Activated CD4-positive, alpha-beta T cell treated with anti-CD3 and anti-CD28 coated beads, Interleukin-2, amount 10 ng/mL, durations not matched to agents 24 days and 14 days (primary cell): ENCODE results near the gene VSIG8. TPM values are rescaled to one million over a fixed set of nuclear protein-coding genes. Genes with fewer than 3 reads are reported as not detected.
"Not testable (repeated sequence)": the region's sequence is repeated elsewhere in the genome, so short reads cannot be mapped to it uniquely, and the experiment has no call there.

Experiments used
- DNase-seq: peaks from one replicate; pipeline ENCODE4 v3.0.0; 2022
- H3K27ac Mint-ChIP-seq: one replicate; pipeline ENCODE4 v1.8.0; 2022; ENCODE audit warnings: mild to moderate bottlenecking, mixed read lengths
- H3K27me3 Mint-ChIP-seq: one replicate; pipeline ENCODE4 v1.8.0; 2022; ENCODE audit warnings: mixed read lengths
- H3K36me3 Mint-ChIP-seq: one replicate; pipeline ENCODE4 v1.8.0; 2022; ENCODE audit warnings: low read depth, mild to moderate bottlenecking, mixed read lengths
- H3K4me1 Mint-ChIP-seq: one replicate; pipeline ENCODE4 v1.8.0; 2021; ENCODE audit warnings: mixed read lengths
- H3K4me3 Mint-ChIP-seq: one replicate; pipeline ENCODE4 v1.8.0; 2022; ENCODE audit warnings: mild to moderate bottlenecking, moderate library complexity, mixed read lengths
- H3K9me3 Mint-ChIP-seq: one replicate; pipeline ENCODE4 v1.8.0; 2021; ENCODE audit warnings: mixed read lengths
- intact Hi-C: fragments of 100-400 bp; cut with micrococcal nuclease; formaldehyde crosslinking; loops from one replicate; pipeline ENCODE4 v1.15.1; 2023
- total RNA-seq: library from RNA; stranded (reverse); gene quantifications from 2 replicates; pipeline ENCODE4 v1.2.3, GENCODE V29; 2022

Gene VSIG8, protein sequence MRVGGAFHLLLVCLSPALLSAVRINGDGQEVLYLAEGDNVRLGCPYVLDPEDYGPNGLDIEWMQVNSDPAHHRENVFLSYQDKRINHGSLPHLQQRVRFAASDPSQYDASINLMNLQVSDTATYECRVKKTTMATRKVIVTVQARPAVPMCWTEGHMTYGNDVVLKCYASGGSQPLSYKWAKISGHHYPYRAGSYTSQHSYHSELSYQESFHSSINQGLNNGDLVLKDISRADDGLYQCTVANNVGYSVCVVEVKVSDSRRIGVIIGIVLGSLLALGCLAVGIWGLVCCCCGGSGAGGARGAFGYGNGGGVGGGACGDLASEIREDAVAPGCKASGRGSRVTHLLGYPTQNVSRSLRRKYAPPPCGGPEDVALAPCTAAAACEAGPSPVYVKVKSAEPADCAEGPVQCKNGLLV
- total RNA-seq, result not detected in 2 replicates

DNA sequence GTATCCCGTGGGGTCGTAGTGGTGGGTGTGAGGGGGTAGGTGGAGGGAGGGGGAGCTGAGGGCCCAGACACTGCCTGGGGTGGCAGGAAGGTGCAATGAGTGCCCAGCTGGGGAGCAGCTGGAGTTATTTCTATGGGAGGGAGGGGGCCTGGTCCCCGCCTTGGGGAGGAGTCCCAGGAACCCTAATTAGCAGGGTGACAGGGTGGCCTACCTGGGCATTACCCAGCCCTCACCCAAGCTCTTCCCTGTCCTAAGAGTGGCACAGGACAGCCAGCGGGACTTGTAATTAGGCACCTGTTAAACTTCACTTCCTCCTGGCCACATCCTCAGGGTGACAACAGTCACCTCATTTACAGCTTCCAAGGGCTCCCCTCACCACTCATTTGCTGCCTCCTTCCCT is at the start of gene VSIG8:
VSIG8 (minus strand) TSS at position 101 of the 400 bp plus-strand sequence. CDS start 136 bp downstream, outside the sequence.
- Mint-ChIP-seq H3K9me3 (no peaks in the 10 kb centered on the region), H3K27me3 (peaks cover 9% of the 10 kb centered on the region), H3K4me1 (peaks cover 14% of the 10 kb centered on the region), H3K36me3 (no peaks in the 10 kb centered on the region), H3K4me3 (no peak within 1 kb of the TSS), H3K27ac (no peak within 1 kb of the TSS)
- DNase-seq, result no peak
- intact Hi-C loops, result no loop called here

DNA sequence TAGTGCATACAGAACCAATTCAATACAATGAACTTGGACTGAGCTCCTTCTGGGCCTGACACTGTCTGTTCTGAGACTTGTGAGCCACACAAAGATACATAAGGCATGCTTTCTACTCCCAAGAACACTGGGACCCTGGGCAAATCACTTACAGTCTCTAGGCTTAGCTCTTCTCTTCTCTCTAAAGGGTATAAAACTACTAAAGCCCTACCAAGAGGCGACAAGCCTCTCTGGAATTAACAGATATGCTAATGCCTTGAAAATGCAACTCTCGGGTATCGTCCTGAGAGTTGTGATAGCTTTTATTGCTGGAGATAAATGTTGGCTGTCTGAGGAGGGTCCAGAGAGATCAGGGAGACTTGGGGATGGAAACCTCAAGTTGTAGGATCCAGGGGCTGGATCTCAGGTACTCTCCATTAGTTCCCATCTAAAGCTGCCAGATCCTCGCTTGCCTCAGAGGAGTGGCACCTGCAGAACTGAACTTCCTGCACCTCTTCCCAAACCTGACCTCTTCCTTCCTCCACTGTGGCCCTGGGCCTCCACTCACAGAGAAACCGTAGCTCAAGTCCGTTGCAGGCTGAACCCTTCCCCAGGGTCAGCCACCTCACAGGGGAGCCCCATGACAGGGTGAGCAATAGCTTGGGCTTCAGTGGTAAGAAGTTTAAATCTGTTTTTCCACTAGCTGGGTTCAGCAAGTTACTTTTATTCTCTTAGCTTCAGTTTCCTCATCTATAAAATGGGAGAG is 49.0 kb upstream of the VSIG8 start:
- peak overlapping the region; percentile 67 for H3K4me3 Mint-ChIP-seq
- peaks cover 55% of the 10 kb centered on the region for H3K4me1 Mint-ChIP-seq
- no peaks in the 10 kb centered on the region for H3K27me3 Mint-ChIP-seq
- H3K36me3 Mint-ChIP-seq, result peaks cover 20% of the 10 kb centered on the region
- peak; percentile 75 for DNase-seq
- intact Hi-C loops, result no loop called here
- peak overlapping the region; percentile 89 for H3K27ac Mint-ChIP-seq
- H3K9me3 Mint-ChIP-seq, result no peaks in the 10 kb centered on the region

DNA sequence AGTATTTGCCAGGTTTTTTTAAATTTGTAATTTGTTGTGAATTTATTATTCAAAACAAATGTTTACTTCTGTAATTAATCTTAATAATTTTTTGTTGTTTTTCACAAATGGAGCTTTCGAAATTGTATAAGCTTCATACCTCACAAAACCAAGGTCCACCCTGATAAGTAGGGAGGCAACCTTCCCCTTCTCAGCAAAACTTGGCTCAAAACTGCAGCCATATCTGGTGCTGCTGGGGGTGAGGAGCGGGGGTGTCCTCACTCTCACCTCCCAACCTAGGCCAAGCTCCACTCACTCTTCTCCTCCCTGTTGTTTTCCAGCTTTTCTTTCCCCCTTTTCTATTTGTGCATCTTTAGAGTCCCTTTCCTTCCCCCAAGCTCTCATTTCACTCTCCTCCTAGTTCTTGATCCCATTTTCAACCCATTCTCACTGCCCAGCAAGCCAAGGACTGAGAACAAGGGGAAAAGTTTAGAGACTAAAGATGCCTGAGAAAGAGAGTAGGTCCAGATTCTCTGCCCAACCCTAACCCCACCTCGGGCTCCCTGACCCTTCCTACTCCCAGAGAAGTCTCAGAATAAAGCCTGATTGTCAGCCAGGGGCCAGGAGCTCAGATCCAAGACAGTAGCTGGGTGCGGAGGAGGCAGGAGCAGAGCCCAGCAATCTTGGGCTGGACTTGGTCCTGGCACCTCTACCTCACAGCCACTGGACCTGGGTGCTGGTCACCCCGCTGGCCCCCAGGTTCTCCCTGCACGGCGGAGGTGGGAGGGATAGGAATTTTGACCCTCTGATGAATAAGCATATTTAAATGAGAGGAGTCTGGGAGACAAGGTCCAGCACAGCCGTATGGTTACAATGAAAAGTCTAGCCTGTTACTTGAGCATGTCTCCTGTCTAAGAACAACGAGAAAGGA is 45.8 kb upstream of the VSIG8 start:
- intact Hi-C loops, result no loop called here
- peaks cover 39% of the 10 kb centered on the region for H3K4me1 Mint-ChIP-seq
- no peaks in the 10 kb centered on the region for H3K27me3 Mint-ChIP-seq
- no peaks in the 10 kb centered on the region for H3K9me3 Mint-ChIP-seq
- H3K36me3 Mint-ChIP-seq, result peaks cover 3% of the 10 kb centered on the region
- no peak for DNase-seq
- H3K27ac Mint-ChIP-seq, result no peak overlapping the region
- no peak overlapping the region for H3K4me3 Mint-ChIP-seq

DNA sequence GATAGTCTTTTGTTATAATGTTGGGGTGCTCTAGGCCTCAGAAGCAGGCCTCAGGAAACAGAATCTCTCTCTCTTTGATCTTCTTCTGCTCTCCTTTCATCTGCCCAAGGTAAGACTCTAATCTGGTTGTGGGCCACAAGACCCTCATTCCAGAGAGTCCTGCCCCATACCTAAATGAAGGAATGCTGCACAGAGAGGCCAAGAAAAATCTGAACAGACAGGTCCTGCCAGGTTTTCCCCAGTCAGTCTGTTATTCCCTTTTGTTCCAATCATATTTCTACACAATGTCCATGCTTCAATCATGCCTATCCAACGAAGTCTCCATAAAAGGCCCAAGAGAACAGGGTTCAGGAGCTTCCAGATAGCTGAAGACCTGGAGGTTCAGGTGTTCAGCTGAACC is 44.5 kb upstream of the VSIG8 start:
- Mint-ChIP-seq H3K9me3 (no peaks in the 10 kb centered on the region), H3K36me3 (peaks cover 3% of the 10 kb centered on the region), H3K27me3 (no peaks in the 10 kb centered on the region), H3K4me3 (no peak overlapping the region), H3K4me1 (peaks cover 33% of the 10 kb centered on the region), H3K27ac (no peak overlapping the region)
- intact Hi-C loops, result no loop called here
- no peak for DNase-seq

DNA sequence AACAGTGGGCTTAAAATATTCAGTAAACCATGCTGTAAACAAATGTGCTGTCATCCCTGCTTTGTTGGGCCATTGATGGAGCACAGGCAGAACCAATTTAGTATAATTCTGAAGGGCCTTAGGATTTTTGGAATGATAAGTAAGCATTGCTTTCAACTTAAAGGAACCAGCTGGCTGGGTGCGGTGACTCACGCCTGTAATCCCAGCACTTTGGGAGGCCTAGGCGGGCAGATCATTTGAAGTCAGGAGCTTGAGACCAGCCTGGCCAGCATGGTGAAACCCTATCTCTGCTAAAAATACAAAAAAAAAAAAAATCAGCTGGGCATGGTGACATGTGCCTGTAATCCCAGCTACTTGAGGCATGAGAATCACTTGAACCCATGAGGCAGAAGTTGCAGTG is 41.6 kb upstream of the VSIG8 start:
- H3K27ac Mint-ChIP-seq, H3K9me3 Mint-ChIP-seq, intact Hi-C loops, H3K4me3 Mint-ChIP-seq, DNase-seq, H3K27me3 Mint-ChIP-seq, H3K4me1 Mint-ChIP-seq, H3K36me3 Mint-ChIP-seq: not testable (repeated sequence)

DNA sequence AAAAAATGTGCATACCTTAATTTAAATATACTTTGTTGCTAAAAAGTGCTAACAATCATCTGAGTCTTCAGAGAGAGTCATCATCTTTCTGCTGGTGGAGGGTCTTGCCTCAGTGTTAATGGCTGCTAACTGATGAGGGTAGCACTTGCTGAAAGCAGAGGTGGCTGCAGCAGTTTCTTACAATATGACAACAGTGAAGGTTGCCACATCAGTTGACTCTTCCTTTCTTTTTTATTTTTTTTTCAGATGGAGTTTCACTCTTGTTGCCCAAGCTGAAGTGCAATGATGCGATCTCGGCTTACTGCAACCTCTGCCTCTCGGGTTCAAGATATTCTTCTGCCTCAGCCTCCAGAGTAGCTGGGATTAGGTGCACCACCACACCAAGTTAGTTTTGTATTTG is 40.1 kb upstream of the VSIG8 start:
- no peak overlapping the region for H3K4me3 Mint-ChIP-seq
- H3K4me1 Mint-ChIP-seq, result peaks cover 4% of the 10 kb centered on the region
- H3K9me3 Mint-ChIP-seq, result no peaks in the 10 kb centered on the region
- H3K36me3 Mint-ChIP-seq, result peaks cover 3% of the 10 kb centered on the region
- H3K27me3 Mint-ChIP-seq, result peaks cover 3% of the 10 kb centered on the region
- no peak overlapping the region for H3K27ac Mint-ChIP-seq
- DNase-seq, result no peak
- intact Hi-C loops, result no loop called here

DNA sequence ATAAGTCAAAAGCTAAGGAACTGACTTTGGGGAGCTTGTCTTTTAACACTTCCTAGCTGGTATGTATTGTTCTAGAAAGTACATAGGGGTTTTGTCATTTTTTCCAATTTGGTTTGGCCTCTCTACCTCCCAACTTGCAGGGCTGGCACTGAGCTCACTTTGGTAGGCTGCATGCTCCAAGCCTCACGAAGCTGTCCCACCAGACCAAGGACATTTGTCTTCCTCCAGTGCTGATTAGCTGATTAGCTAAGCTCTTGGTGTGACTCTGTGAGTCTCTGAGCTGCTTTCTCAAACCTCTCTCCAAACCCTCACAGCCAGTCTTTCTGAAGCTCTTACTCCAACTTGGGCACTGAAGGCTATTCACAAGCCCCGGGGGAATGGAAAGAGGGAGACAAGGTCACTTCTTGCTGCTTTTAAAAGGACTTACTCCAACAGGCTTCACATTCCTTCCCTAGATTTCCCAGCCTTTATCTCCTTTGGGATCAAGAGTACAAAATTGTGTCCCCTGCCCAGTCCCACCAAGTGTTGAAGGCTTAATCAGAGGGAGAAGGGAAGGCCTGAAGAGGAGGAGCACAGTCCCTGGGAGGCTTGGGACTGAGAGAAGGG is 38.4 kb upstream of the VSIG8 start:
- H3K9me3 Mint-ChIP-seq, result no peaks in the 10 kb centered on the region
- intact Hi-C loops, result no loop called here
- H3K27ac Mint-ChIP-seq, result no peak overlapping the region
- peaks cover 4% of the 10 kb centered on the region for H3K4me1 Mint-ChIP-seq
- no peak overlapping the region for H3K4me3 Mint-ChIP-seq
- H3K27me3 Mint-ChIP-seq, result peaks cover 14% of the 10 kb centered on the region
- peaks cover 3% of the 10 kb centered on the region for H3K36me3 Mint-ChIP-seq
- no peak for DNase-seq

DNA sequence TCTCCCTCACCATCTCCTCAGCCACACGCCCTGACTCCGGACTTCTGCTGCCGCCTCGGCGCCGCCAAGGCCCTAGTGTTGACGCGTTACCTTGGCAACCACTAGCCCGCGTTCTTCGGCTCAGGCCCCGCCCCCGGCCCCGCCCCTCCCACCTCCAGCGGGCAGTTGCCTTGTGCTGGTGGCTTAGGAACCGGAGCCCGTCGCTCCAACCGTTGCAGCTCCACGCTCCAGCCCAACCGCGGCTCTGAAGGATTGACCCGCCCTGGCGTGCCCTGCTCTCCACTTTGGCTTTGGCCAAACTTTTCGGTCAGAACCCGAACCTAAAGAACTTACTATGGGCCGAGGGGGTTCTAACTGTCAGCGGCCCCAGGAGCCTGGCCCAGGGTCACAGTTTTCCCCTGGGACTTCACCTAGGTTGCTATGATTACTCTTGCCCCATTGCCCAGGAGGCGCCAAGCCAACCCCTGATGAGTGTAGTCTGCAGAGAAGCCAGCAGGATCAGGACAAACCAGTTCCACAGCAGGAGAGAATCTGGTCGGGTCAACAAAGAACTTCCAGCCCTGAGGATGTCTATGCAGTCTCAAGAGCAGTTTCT is 37.7 kb upstream of the VSIG8 start, which contains the start of gene CFAP45:
CFAP45 (minus strand) TSS at position 80 of the 595 bp plus-strand sequence; CDS start at position 13, 67 bp downstream.
- peak; percentile 68 for DNase-seq
- peak within 1 kb of the TSS; percentile 38 for H3K27ac Mint-ChIP-seq

DNA sequence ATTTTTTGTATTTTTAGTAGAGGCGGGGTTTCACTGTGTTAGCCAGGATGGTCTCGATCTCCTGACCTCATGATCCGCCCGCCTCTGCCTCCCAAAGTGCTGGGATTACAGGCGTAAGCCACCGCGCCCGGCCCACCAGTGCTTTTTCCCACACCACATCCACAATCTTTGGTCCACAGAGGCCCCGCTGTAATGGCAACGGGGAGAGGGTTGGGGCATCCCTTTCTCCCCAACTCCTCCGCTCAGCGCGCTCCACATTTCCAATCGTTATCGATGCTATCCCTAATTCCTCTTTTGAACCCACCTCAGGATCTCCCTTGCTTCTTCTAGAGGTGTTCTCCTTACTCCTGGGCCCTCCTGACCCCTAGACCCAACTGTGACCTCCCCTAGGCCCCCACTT is 37.2 kb upstream of the VSIG8 start:
- H3K27ac Mint-ChIP-seq, result peak overlapping the region; percentile 38
- intact Hi-C loops, H3K4me3 Mint-ChIP-seq, H3K9me3 Mint-ChIP-seq, DNase-seq, H3K36me3 Mint-ChIP-seq, H3K4me1 Mint-ChIP-seq: not testable (repeated sequence)
- peaks cover 23% of the 10 kb centered on the region for H3K27me3 Mint-ChIP-seq

More for the DNA sequence above, 37.7 kb upstream of the VSIG8 start, which contains the start of gene CFAP45:
- Mint-ChIP-seq H3K9me3 (no peaks in the 10 kb centered on the region), H3K4me3 (no peak within 1 kb of the TSS), H3K4me1 (peaks cover 4% of the 10 kb centered on the region), H3K36me3 (peaks cover 3% of the 10 kb centered on the region), H3K27me3 (peaks cover 19% of the 10 kb centered on the region)
- intact Hi-C loops, result no loop called here

DNA sequence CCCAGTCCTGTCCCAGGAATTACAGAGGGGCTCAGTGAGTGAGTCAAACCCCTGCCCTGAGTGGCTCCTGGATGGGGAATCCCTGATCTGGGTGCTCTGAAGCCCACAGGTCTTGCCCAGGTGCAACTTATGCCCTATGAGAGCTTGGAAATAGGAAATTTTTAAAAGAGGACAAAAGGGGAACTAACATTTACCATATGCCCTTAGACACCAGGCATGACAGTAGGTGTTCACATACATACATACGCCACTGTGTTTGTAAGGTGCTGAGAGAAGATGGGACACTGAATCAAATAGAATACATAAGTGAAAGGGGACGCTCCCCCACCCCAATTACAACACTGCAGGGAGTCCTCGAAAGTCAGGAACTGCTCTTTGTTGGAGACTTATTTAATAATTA is 36.1 kb upstream of the VSIG8 start:
- intact Hi-C loops, result no loop called here
- no peak overlapping the region for H3K4me3 Mint-ChIP-seq
- H3K4me1 Mint-ChIP-seq, result peaks cover 4% of the 10 kb centered on the region
- H3K36me3 Mint-ChIP-seq, result no peaks in the 10 kb centered on the region
- peaks cover 27% of the 10 kb centered on the region for H3K27me3 Mint-ChIP-seq
- H3K27ac Mint-ChIP-seq, result no peak overlapping the region
- no peak for DNase-seq
- H3K9me3 Mint-ChIP-seq, result no peaks in the 10 kb centered on the region

DNA sequence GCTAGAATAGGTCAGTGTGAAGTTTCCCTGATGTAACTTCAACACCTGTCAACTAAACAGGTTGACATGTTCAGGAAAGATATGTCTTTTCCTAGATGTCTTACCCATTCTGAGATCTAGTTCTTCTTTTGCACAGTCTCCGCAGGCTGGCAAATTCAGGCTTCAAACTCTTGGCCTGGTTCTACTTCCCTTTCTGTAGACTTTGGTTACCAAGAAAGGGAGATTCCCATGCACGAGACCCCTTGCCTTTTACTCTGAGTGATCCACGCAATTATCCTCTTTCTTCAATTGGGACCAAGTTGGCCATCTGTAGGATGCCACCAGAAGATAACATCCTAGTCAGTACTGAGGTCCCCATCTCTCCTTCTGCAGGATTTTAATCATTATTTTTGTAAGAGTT is 35.5 kb upstream of the VSIG8 start:
- H3K9me3 Mint-ChIP-seq, result no peaks in the 10 kb centered on the region
- intact Hi-C loops, result no loop called here
- peaks cover 30% of the 10 kb centered on the region for H3K27me3 Mint-ChIP-seq
- no peak overlapping the region for H3K27ac Mint-ChIP-seq
- no peak overlapping the region for H3K4me3 Mint-ChIP-seq
- H3K4me1 Mint-ChIP-seq, result peaks cover 4% of the 10 kb centered on the region
- no peaks in the 10 kb centered on the region for H3K36me3 Mint-ChIP-seq
- DNase-seq, result no peak

DNA sequence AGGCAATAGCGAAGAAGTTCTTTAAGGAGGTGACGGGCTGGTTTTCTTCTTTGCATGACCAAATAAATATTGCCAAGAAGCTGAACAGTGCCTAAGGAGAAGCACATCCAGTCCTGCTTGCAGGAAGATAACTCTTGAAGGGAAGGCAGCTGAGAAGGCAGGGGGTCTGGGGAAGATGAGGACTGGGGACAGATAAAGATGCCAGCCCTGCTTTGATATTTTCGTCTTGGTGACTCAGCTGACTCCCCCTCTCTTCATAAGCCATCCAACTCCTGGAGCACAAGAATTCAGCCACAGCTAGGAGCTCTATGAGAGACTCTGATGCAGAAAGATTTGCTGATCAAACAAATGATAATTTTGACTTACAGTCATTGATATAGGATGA is 34.1 kb upstream of the VSIG8 start:
- Mint-ChIP-seq H3K4me3 (no peak overlapping the region), H3K4me1 (peaks cover 6% of the 10 kb centered on the region), H3K36me3 (no peaks in the 10 kb centered on the region), H3K27ac (no peak overlapping the region), H3K9me3 (no peaks in the 10 kb centered on the region), H3K27me3 (peaks cover 32% of the 10 kb centered on the region)
- no peak for DNase-seq
- intact Hi-C loops, result no loop called here
